Liver (tissue), 9 donors: ENCODE data around the gene SEC23IP. TPM values are rescaled to one million over a fixed set of nuclear protein-coding genes. Genes with fewer than 3 reads are reported as not detected.

Experiments used
- DNase-seq: peaks from one replicate; pipeline ENCODE4 v3.0.0-alpha.2; 2017; ENCODE audit warnings: low spot score
- H3K27ac ChIP-seq, 2 donors: one replicate each; pipeline ENCODE4 v1.7.0; 2013; ENCODE audit warnings: inconsistent platforms in 2 of 2, low read length in 2 of 2, control low read depth in 1 of 2, low read depth in 1 of 2, mild to moderate bottlenecking in 1 of 2
- H3K27me3 ChIP-seq, 4 donors: one replicate each; pipeline versions ENCODE4 v1.6.1 to v1.7.0; 2013; ENCODE audit warnings: low read length in 3 of 4, inconsistent platforms in 1 of 4, mild to moderate bottlenecking in 1 of 4, moderate library complexity in 1 of 4; ENCODE audit not compliant: control insufficient read depth in 4 of 4, insufficient read depth in 4 of 4
- H3K36me3 ChIP-seq, 4 donors: one replicate each; pipeline versions ENCODE4 v1.6.1 to v1.7.0; 2013; ENCODE audit warnings: low read length in 3 of 4, mild to moderate bottlenecking in 3 of 4, low read depth in 1 of 4, moderate library complexity in 1 of 4; ENCODE audit not compliant: control insufficient read depth in 4 of 4, insufficient read depth in 3 of 4
- H3K4me1 ChIP-seq, 4 donors: one replicate each; pipeline versions ENCODE4 v1.6.1 to v1.7.0; 2013; ENCODE audit warnings: low read length in 3 of 4, mild to moderate bottlenecking in 3 of 4, moderate library complexity in 1 of 4; ENCODE audit not compliant: control insufficient read depth in 4 of 4, insufficient read depth in 4 of 4
- H3K4me3 ChIP-seq, 3 donors: one replicate each; pipeline versions ENCODE4 v1.6.1 to v1.7.0; 2013; ENCODE audit warnings: low read length in 3 of 3, control low read depth in 1 of 3, low read depth in 1 of 3, mild to moderate bottlenecking in 1 of 3
- H3K9ac ChIP-seq, 2 donors: one replicate each; pipeline ENCODE4 v1.7.0; 2013; ENCODE audit warnings: low read length in 2 of 2, mild to moderate bottlenecking in 2 of 2, moderate library complexity in 2 of 2, control low read depth in 1 of 2, low read depth in 1 of 2
- H3K9me3 ChIP-seq, 4 donors: one replicate each; pipeline versions ENCODE4 v1.6.1 to v1.7.0; 2013; ENCODE audit warnings: low read length in 3 of 4; ENCODE audit not compliant: control insufficient read depth in 4 of 4
- EGR1 ChIP-seq, 2 donors: IDR thresholded peaks; 2 replicates each; pipeline ENCODE4 v1.6.1; 2016 to 2018; ENCODE audit warnings: antibody characterized with exemption in 2 of 2, low read depth in 2 of 2
- FOXA1 ChIP-seq: IDR thresholded peaks from 2 replicates; pipeline ENCODE4 v1.6.1; 2016; ENCODE audit warnings: antibody characterized with exemption
- FOXA2 ChIP-seq: IDR thresholded peaks from 2 replicates; pipeline ENCODE4 v1.6.1; 2016; ENCODE audit warnings: antibody characterized with exemption
- GABPA ChIP-seq, 2 donors: IDR thresholded peaks in 1 of 2; conservative IDR thresholded peaks in 1 of 2; 2 replicates each; pipeline ENCODE4 v1.6.1; 2016; ENCODE audit warnings: antibody characterized with exemption in 2 of 2, mild to moderate bottlenecking in 1 of 2, moderate library complexity in 1 of 2
- HNF4A ChIP-seq, 2 donors: conservative IDR thresholded peaks; 2 replicates each; pipeline ENCODE4 v1.6.1; 2016; ENCODE audit warnings: antibody characterized with exemption in 2 of 2, mild to moderate bottlenecking in 2 of 2
- HNF4G ChIP-seq: IDR thresholded peaks from 2 replicates; pipeline ENCODE4 v1.6.1; 2016; ENCODE audit warnings: antibody characterized with exemption
- JUND ChIP-seq, 2 donors: IDR thresholded peaks; 2 replicates each; pipeline ENCODE4 v1.6.1; 2016; ENCODE audit warnings: antibody characterized with exemption in 2 of 2
- NR2F2 ChIP-seq: IDR thresholded peaks from 2 replicates; pipeline ENCODE4 v1.6.1; 2016; ENCODE audit warnings: antibody characterized with exemption
- RAD21 ChIP-seq, 2 donors: IDR thresholded peaks; 2 replicates each; pipeline ENCODE4 v1.6.1; 2016; ENCODE audit warnings: antibody characterized with exemption in 2 of 2, mild to moderate bottlenecking in 2 of 2
- RXRA ChIP-seq, 2 donors: IDR thresholded peaks; 2 replicates each; pipeline ENCODE4 v1.6.1; 2017 to 2018; ENCODE audit warnings: antibody characterized with exemption in 2 of 2, mild to moderate bottlenecking in 1 of 2
- SP1 ChIP-seq: IDR thresholded peaks from 2 replicates; pipeline ENCODE4 v1.6.1; 2018; ENCODE audit warnings: antibody characterized with exemption, mild to moderate bottlenecking
- TAF1 ChIP-seq: conservative IDR thresholded peaks from 2 replicates; pipeline ENCODE4 v1.6.1; 2016; ENCODE audit warnings: antibody characterized with exemption, mild to moderate bottlenecking
- YY1 ChIP-seq: IDR thresholded peaks from 2 replicates; pipeline ENCODE4 v1.6.1; 2016; ENCODE audit warnings: antibody characterized with exemption, mild to moderate bottlenecking
- WGBS: extraction: QIAGEN DNeasy Blood & Tissue Kit; methylation state at CpG from one replicate; pipeline ENCODE4 v1.1.7; 2013; 5-methylcytosine and 5-hydroxymethylcytosine counted together
- polyA plus RNA-seq, 2 donors: library from polyadenylated mRNA; stranded (reverse) in 1 of 2; unstranded in 1 of 2; fragments of 200-250 nt in 1 of 2; fragments of >200 nt in 1 of 2; fragmentation: Nextera tagmentation in 1 of 2; extraction: Ambion mirVana in 1 of 2; gene quantifications; one replicate each; pipeline versions ENCODE4 v1.2.1 to v1.2.3, GENCODE V29; 2013 to 2015
- total RNA-seq, 2 donors: library from RNA; depleted of rRNA; stranded (reverse); fragments of >200 nt; gene quantifications; one replicate each; pipeline ENCODE4 v1.2.3, GENCODE V29; 2014
- TF ChIP-seq, protein P1 (sequence below): IDR thresholded peaks from 2 replicates; pipeline ENCODE4 v1.6.1; 2016; ENCODE audit warnings: antibody characterized with exemption
- TF ChIP-seq, protein P2 (sequence below): IDR thresholded peaks from 2 replicates; pipeline ENCODE4 v1.6.1; 2016; ENCODE audit warnings: antibody characterized with exemption, mild to moderate bottlenecking
- TF ChIP-seq, protein P3 (sequence below): IDR thresholded peaks from 2 replicates; pipeline ENCODE4 v1.6.1; 2016; ENCODE audit warnings: antibody characterized with exemption
- TF ChIP-seq, protein P4 (sequence below): IDR thresholded peaks from 2 replicates; pipeline ENCODE4 v1.6.1; 2016; ENCODE audit warnings: antibody characterized with exemption
- TF ChIP-seq, protein P5 (sequence below): fragments of 150-350 bp; IDR thresholded peaks from 2 replicates; pipeline ENCODE4 v1.5.1; 2017; ENCODE audit warnings: improper control_type of control experiment, low read depth, low read length; ENCODE audit not compliant: missing input control
- donor health status: healthy.
- donor health status: healthy.
- donor health status: healthy.
- donor health status: healthy.
- donor health status: healthy.

SEC23IP gene
- total and polyA plus RNA-seq, 4 donors = 10.1 to 16.0 (median 12.6) TPM

DNA sequence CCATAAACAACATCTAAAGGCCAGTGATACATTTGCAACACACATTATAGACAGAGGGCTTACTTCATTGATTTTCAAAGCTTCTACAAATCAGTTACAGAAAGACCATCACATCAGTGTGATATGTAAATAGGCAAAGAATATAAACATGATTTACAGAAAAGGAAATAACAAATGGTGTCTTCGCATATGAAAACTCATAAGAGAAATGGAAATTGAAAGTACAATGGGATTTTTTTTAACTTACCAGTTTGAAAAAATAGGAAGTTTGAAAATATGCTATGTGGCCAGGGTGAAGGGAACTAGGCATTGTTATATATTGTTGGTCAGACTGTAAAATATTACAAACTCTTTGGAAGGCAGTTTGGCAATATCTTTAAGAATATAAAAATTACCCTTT is 27.3 kb downstream of the SEC23IP start:
- H3K4me1 ChIP-seq = no peaks in the 10 kb centered on the region
- no peak overlapping the region for H3K27ac ChIP-seq
- WGBS = 78% methylated on average over 1 of the region's 1 CpG
- TF ChIP-seq, protein P1, sequence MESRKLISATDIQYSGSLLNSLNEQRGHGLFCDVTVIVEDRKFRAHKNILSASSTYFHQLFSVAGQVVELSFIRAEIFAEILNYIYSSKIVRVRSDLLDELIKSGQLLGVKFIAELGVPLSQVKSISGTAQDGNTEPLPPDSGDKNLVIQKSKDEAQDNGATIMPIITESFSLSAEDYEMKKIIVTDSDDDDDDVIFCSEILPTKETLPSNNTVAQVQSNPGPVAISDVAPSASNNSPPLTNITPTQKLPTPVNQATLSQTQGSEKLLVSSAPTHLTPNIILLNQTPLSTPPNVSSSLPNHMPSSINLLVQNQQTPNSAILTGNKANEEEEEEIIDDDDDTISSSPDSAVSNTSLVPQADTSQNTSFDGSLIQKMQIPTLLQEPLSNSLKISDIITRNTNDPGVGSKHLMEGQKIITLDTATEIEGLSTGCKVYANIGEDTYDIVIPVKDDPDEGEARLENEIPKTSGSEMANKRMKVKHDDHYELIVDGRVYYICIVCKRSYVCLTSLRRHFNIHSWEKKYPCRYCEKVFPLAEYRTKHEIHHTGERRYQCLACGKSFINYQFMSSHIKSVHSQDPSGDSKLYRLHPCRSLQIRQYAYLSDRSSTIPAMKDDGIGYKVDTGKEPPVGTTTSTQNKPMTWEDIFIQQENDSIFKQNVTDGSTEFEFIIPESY = no peak
- no peak for TF ChIP-seq FOXA1
- no peak for TF ChIP-seq NR2F2
- no peak for TF ChIP-seq YY1
- no peak for TF ChIP-seq HNF4G
- no peak for TF ChIP-seq TAF1
- TF ChIP-seq FOXA2 = no peak
- no peak for TF ChIP-seq SP1
- TF ChIP-seq, protein P2, sequence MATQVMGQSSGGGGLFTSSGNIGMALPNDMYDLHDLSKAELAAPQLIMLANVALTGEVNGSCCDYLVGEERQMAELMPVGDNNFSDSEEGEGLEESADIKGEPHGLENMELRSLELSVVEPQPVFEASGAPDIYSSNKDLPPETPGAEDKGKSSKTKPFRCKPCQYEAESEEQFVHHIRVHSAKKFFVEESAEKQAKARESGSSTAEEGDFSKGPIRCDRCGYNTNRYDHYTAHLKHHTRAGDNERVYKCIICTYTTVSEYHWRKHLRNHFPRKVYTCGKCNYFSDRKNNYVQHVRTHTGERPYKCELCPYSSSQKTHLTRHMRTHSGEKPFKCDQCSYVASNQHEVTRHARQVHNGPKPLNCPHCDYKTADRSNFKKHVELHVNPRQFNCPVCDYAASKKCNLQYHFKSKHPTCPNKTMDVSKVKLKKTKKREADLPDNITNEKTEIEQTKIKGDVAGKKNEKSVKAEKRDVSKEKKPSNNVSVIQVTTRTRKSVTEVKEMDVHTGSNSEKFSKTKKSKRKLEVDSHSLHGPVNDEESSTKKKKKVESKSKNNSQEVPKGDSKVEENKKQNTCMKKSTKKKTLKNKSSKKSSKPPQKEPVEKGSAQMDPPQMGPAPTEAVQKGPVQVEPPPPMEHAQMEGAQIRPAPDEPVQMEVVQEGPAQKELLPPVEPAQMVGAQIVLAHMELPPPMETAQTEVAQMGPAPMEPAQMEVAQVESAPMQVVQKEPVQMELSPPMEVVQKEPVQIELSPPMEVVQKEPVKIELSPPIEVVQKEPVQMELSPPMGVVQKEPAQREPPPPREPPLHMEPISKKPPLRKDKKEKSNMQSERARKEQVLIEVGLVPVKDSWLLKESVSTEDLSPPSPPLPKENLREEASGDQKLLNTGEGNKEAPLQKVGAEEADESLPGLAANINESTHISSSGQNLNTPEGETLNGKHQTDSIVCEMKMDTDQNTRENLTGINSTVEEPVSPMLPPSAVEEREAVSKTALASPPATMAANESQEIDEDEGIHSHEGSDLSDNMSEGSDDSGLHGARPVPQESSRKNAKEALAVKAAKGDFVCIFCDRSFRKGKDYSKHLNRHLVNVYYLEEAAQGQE = no peak
- no peak for TF ChIP-seq HNF4A (conservative IDR thresholded peaks at IDR 0.05)
- TF ChIP-seq, protein P3, sequence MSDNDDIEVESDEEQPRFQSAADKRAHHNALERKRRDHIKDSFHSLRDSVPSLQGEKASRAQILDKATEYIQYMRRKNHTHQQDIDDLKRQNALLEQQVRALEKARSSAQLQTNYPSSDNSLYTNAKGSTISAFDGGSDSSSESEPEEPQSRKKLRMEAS = no peak
- H3K4me3 ChIP-seq = no peak overlapping the region
- H3K9ac ChIP-seq = no peak overlapping the region
- no peaks in the 10 kb centered on the region for H3K27me3 ChIP-seq
- H3K36me3 ChIP-seq = peaks cover 4 to 73% (median 58%) of the 10 kb centered on the region in 4 donors
- H3K9me3 ChIP-seq = no peaks in the 10 kb centered on the region
- no peak for DNase-seq

DNA sequence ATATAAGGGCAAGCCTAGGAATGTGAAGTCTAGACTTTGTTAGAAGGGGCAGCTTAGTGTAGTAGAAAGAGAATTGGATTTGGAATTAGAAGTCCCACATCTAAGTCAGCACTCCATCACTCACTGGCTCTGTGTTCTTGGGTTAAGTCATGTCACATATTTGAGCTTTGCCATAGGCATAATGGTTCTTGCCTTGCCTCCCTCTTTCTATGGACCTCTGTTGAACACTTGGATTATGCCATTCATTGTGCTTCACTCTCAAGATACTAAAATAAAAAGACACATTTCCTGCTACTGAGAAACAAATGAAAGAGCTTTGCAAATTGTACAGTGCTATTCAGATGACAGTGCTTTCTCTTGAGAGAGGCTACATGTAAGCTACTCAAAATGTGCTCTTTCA is 35.9 kb downstream of the SEC23IP start:
- Histone ChIP-seq H3K27me3 (no peaks in the 10 kb centered on the region), H3K9me3 (no peaks in the 10 kb centered on the region), H3K4me1 (no peaks in the 10 kb centered on the region), H3K4me3 (no peak overlapping the region), H3K27ac (no peak overlapping the region), H3K36me3 (peaks cover 5 to 71% (median 61%) of the 10 kb centered on the region in 4 donors), H3K9ac (no peak overlapping the region)
- TF ChIP-seq RAD21 (IDR thresholded peaks at IDR 0.05) (no peak), FOXA1 (no peak), JUND (IDR thresholded peaks at IDR 0.05) (no peak), RXRA (IDR thresholded peaks at IDR 0.05) (no peak), FOXA2 (no peak), HNF4G (no peak), YY1 (no peak), SP1 (no peak), NR2F2 (no peak), EGR1 (IDR thresholded peaks at IDR 0.05; ENCODE audit: low read depth in 2 of 2) (no peak), HNF4A (conservative IDR thresholded peaks at IDR 0.05) (no peak), TAF1 (no peak), GABPA (IDR thresholded peaks at IDR 0.05 in 1 of 2, conservative IDR thresholded peaks at IDR 0.05 in 1 of 2) (no peak)
- TF ChIP-seq, protein P4, sequence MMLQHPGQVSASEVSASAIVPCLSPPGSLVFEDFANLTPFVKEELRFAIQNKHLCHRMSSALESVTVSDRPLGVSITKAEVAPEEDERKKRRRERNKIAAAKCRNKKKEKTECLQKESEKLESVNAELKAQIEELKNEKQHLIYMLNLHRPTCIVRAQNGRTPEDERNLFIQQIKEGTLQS = no peak
- TF ChIP-seq, protein P3 = no peak
- TF ChIP-seq, protein P1 = no peak
- TF ChIP-seq, protein P2 = no peak
- TF ChIP-seq, protein P5, sequence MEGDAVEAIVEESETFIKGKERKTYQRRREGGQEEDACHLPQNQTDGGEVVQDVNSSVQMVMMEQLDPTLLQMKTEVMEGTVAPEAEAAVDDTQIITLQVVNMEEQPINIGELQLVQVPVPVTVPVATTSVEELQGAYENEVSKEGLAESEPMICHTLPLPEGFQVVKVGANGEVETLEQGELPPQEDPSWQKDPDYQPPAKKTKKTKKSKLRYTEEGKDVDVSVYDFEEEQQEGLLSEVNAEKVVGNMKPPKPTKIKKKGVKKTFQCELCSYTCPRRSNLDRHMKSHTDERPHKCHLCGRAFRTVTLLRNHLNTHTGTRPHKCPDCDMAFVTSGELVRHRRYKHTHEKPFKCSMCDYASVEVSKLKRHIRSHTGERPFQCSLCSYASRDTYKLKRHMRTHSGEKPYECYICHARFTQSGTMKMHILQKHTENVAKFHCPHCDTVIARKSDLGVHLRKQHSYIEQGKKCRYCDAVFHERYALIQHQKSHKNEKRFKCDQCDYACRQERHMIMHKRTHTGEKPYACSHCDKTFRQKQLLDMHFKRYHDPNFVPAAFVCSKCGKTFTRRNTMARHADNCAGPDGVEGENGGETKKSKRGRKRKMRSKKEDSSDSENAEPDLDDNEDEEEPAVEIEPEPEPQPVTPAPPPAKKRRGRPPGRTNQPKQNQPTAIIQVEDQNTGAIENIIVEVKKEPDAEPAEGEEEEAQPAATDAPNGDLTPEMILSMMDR = no peak
- DNase-seq = no peak
